Measurements from ENCODE around the gene CLDN11.

The CLDN11 gene

DNA sequence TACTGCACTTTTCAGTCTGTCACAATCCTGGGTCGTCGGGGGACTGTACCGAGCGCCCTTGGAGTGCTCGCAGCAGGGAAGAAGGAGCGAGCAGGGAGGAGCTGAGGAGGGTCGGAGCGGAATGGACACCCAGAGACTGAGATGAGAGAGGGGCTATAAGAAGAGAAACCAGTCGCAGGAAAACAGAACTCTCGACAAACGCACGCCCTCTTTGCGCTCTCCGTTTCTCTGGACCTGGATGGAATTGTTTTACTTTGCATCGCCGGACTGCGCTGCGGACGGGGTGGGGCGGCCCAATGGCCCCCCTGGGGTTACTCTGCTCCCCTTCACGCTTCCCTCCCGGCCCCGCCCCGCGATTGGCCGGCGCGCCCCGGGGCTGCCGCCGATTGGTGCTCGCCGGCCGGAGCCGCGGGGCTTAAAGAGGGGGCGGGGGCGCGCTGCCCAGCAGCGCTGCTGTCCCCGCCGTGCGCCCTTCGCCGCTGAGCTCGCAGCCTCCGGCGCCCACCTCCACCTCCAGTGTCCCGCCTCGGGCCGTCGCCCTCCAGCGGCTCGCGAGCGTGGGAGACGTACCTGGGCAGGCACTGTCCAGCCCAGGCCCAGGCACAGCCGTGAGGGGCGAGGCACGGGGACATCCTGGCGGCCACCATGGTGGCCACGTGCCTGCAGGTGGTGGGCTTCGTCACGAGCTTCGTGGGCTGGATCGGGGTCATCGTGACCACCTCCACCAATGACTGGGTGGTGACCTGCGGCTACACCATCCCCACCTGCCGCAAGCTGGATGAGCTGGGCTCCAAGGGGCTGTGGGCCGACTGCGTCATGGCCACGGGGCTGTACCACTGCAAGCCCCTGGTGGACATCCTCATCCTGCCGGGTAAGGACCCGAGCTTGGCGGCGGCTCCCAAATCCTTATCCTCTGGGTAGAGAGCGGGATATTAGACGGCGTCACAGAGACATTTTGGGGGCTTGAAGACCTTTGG is at the start of gene CLDN11:
Gene CLDN11, plus strand, starts transcription at position 447 of the 977 bp plus-strand sequence. Its CDS starts 199 bp downstream, at position 646.
- Mint-ChIP-seq H3K27me3 (peaks cover 58% of the 10 kb centered on the region), H3K4me3 (peak within 1 kb of the TSS; percentile 7), H3K9me3 (no peaks in the 10 kb centered on the region), H3K4me1 (ENCODE audit: low read depth) (peaks cover 11% of the 10 kb centered on the region), H3K27ac (no peak within 1 kb of the TSS), H3K36me3 (ENCODE audit: low read depth) (no peaks in the 10 kb centered on the region)
- intact Hi-C loops (cut with micrococcal nuclease): no loop called here

DNA sequence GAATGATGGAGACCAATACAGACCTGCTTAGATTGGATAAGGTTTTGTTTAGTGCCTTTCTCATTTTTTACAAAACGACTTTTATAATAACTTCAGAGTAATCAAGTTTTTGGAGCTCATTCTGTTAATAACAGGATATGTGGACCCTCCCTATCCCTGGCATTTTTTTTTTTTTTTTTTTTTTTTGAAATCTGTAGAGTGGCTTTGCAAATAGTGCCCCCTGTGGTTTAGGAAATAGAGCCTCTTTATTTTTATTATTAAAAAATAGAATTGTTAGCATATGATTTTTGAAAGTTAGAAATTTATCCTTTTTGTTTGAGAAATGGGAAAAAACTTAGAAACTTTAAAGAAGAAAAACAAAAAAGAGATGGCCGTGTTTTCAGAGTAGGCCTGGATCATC is 49.7 kb upstream of the CLDN11 start:
- Mint-ChIP-seq H3K27ac (no peak overlapping the region), H3K4me1 (ENCODE audit: low read depth) (peaks cover 22% of the 10 kb centered on the region), H3K4me3 (no peak overlapping the region), H3K9me3 (no peaks in the 10 kb centered on the region), H3K27me3 (no peaks in the 10 kb centered on the region), H3K36me3 (ENCODE audit: low read depth) (peaks cover 34% of the 10 kb centered on the region)
- intact Hi-C loops (cut with micrococcal nuclease): loop anchor here (5.0 kb wide), 1 partner anchor 57 kb away; no protein-coding TSS in a partner anchor

DNA sequence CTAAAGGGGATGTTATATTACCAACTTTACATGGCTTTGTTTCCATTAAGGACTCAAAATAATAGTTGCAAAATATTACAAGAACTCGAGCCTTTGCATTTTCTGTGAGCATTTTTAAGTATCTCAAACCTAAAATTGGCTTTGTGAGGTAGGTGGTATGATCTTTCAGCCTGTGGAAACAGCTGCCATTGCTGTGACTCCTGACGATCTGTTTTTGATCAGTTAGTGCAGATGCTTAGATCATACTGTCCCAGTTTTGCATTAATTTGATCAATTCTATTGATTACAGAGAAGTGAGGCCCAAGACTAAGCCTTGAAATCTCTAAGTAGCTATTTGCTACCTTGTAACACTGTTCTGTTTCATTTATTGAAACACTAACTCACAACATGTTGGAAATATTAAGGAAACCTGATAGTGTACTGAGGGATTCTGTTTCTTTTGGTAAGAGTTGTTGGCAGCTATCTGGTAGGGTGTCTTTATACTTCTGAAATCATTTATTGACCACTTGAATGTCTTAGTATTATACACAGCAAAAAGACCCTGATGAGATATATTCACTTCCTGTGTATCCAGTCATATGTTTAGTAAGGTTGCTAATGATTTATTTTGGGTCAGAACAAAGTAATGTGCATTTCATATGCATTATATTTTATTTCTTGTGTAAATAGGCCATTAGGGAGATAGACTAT is 46.3 kb upstream of the CLDN11 start:
- no peak overlapping the region for H3K27ac Mint-ChIP-seq
- H3K36me3 Mint-ChIP-seq (ENCODE audit: low read depth): peaks cover 21% of the 10 kb centered on the region
- H3K4me1 Mint-ChIP-seq (ENCODE audit: low read depth): peaks cover 15% of the 10 kb centered on the region

DNA sequence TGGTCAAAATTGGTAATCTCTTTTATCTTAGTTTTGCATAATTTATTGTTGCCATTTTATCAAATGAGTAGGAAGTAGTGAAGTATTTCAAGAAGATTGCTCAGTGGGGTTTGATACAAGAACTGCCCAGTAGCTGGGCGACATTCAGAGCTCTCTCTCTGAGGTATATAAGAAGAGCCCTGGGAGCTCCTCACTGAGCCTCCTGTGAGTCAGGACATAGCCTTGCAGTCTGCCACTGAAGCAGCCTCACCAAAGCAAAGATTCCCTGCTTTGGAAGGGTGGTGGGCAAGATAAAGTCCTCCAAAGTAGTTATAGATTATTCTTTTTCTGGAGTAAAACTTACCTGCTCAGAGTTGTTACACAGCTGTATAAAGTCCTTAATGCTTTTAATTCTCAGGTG is 35.1 kb upstream of the CLDN11 start:
- no peak overlapping the region for H3K27ac Mint-ChIP-seq
- peaks cover 91% of the 10 kb centered on the region for H3K36me3 Mint-ChIP-seq (ENCODE audit: low read depth)
- intact Hi-C loops (cut with micrococcal nuclease): no loop called here

More for the DNA sequence above, 46.3 kb upstream of the CLDN11 start:
- intact Hi-C loops (cut with micrococcal nuclease): no loop called here
- Mint-ChIP-seq H3K4me3 (no peak overlapping the region), H3K27me3 (no peaks in the 10 kb centered on the region), H3K9me3 (no peaks in the 10 kb centered on the region)

DNA sequence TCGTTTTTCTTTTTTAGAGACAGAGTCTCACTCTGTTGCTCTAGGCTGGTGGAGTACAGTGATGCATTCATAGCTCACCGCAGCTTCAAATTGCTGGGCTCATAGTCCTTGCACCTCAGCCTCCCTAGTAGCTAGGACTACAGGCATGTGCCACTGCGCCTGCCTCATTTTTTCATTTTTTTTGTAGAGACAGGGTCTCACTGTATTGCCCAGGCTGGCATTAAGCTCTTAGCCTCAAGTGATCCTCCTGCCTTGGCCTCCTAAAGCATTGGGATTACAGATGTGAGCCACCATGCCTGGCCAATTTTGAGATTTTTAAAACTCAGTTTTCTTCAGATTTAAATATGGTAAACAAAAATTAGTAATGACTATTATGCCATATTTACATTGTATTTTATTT is 32.2 kb upstream of the CLDN11 start:
- Mint-ChIP-seq H3K4me3 (no peak overlapping the region), H3K27ac (no peak overlapping the region), H3K27me3 (no peaks in the 10 kb centered on the region), H3K4me1 (ENCODE audit: low read depth) (peaks cover 8% of the 10 kb centered on the region), H3K36me3 (ENCODE audit: low read depth) (peaks cover 100% of the 10 kb centered on the region), H3K9me3 (no peaks in the 10 kb centered on the region)
- intact Hi-C loops (cut with micrococcal nuclease): no loop called here

More for the DNA sequence above, 35.1 kb upstream of the CLDN11 start:
- no peaks in the 10 kb centered on the region for H3K9me3 Mint-ChIP-seq
- H3K4me1 Mint-ChIP-seq (ENCODE audit: low read depth): peaks cover 6% of the 10 kb centered on the region
- H3K27me3 Mint-ChIP-seq: no peaks in the 10 kb centered on the region
- H3K4me3 Mint-ChIP-seq: no peak overlapping the region

DNA sequence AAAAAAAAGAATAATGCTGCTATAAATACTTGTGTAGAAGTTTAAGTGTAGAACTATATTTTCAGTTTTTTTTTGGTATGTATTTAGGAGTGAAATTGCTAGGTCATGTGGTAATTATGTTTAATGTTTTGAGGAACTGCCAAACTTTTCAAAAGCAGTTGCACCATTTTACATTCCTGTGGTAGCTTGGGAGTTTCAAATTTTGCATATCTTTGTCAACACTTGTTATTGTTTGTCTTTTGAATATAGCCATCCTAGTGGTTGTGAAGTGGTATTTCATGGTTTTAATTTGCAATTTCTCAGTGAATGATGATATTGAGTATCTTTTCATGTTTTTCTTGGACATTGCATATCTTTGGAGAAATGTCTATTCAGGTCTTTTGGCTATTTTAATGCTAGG is 30.7 kb upstream of the CLDN11 start:
- Mint-ChIP-seq H3K36me3 (ENCODE audit: low read depth) (peaks cover 99% of the 10 kb centered on the region), H3K9me3 (no peaks in the 10 kb centered on the region)

DNA sequence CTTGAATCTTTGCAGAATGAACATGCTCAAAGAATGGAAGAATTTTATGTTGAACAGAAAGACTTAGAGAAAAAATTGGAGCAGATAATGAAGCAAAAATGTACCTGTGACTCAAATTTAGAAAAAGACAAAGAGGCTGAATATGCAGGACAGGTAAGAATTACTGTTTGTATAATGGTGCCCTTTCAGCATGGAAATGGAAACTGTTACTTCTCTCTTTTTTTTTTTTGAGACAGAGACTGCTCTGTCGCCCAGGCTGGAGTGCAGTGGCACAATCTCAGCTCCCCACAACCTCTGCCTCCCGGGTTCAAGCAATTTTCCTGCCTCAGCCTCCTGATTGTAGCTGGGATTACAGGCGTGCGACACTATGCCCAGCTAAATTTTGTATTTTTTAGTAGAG is 27.6 kb upstream of the CLDN11 start:
- Mint-ChIP-seq H3K36me3 (ENCODE audit: low read depth) (peaks cover 69% of the 10 kb centered on the region), H3K4me1 (ENCODE audit: low read depth) (peaks cover 8% of the 10 kb centered on the region), H3K27me3 (no peaks in the 10 kb centered on the region), H3K4me3 (no peak overlapping the region), H3K27ac (peak overlapping the region; percentile 54), H3K9me3 (no peaks in the 10 kb centered on the region)
- intact Hi-C loops (cut with micrococcal nuclease): no loop called here

More for the DNA sequence above, 30.7 kb upstream of the CLDN11 start:
- no peaks in the 10 kb centered on the region for H3K27me3 Mint-ChIP-seq
- H3K4me3 Mint-ChIP-seq: no peak overlapping the region
- H3K4me1 Mint-ChIP-seq (ENCODE audit: low read depth): peaks cover 8% of the 10 kb centered on the region
- no peak overlapping the region for H3K27ac Mint-ChIP-seq
- intact Hi-C loops (cut with micrococcal nuclease): no loop called here

DNA sequence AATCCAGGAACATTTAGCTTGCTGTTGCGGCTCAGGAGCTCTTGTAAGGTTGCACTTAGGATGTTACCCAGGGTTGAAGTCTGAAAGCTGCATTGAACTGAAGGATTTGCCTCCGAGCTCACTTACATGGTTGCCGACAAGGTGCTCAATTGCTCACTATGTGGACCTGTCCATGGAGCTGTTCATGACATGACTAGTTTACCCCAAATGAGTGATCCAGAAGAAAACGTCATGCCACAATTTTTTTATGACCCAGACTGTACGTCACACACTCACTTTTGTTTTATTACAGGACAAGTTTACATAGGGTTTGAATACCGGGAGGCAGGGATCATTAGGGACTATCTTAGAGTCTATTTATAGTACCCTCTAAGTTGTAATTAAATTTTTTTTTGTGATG is 21.0 kb upstream of the CLDN11 start:
- H3K4me1 Mint-ChIP-seq (ENCODE audit: low read depth): peaks cover 5% of the 10 kb centered on the region
- intact Hi-C loops (cut with micrococcal nuclease): no loop called here
- no peaks in the 10 kb centered on the region for H3K27me3 Mint-ChIP-seq
- no peak overlapping the region for H3K4me3 Mint-ChIP-seq
- peaks cover 23% of the 10 kb centered on the region for H3K36me3 Mint-ChIP-seq (ENCODE audit: low read depth)
- no peaks in the 10 kb centered on the region for H3K9me3 Mint-ChIP-seq
- no peak overlapping the region for H3K27ac Mint-ChIP-seq

DNA sequence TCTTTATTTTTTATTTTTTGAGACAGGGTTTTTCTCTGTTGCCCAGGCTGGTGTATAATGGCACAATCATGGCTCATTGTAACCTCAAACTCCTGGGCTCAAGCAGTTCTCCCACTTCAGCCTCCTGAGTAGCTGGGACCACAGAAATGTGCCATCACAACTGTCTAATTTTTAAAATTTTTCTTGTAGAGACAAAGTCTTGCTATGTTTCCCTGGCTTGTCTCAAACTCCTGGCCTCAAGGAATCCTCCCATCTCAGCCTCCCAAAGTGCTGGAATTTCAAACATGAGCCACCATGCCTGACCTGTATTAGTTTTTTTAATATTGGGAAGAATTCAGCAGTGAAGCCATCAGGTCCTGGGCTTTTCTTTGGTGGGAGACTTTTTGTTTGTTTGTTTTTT is 13.6 kb upstream of the CLDN11 start:
- Mint-ChIP-seq H3K4me3 (no peak overlapping the region), H3K9me3 (no peaks in the 10 kb centered on the region), H3K4me1 (ENCODE audit: low read depth) (peaks cover 5% of the 10 kb centered on the region), H3K36me3 (ENCODE audit: low read depth) (no peaks in the 10 kb centered on the region), H3K27ac (no peak overlapping the region), H3K27me3 (no peaks in the 10 kb centered on the region)
- intact Hi-C loops (cut with micrococcal nuclease): no loop called here

DNA sequence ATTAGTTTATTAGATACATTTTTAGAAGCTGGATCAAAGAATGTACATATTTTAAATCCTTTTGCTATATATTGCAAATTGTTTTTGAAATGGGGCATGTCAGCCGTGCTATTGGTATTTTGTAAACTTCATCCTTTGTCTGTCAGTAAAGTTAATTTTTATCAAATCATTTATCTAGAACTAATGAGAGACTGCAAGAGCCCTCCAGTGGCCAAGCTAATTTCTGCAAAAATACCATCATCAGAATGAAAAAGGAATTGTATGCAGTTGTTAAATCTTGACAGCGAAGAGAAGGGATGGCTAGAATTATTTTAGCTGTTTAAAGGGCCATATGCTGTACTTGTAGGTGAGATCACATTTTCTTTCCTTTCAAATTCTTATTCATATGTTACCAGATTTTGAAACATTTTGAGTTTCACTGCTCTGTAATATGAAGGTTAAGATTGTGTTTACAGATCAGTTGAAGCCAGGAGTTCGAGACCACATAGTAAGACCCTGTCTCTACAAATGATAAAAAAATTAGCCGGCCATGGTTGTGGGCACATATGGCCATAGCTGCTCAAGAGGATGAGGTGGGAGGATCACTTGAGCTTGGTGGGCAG is 8.1 kb upstream of the CLDN11 start:
- Mint-ChIP-seq H3K36me3 (ENCODE audit: low read depth) (no peaks in the 10 kb centered on the region), H3K27me3 (peaks cover 6% of the 10 kb centered on the region), H3K9me3 (no peaks in the 10 kb centered on the region), H3K4me1 (ENCODE audit: low read depth) (no peaks in the 10 kb centered on the region), H3K4me3 (no peak overlapping the region), H3K27ac (no peak overlapping the region)
- intact Hi-C loops (cut with micrococcal nuclease): loop anchor here (2.0 kb wide), 1 partner anchor 100 kb away; no protein-coding TSS in a partner anchor

DNA sequence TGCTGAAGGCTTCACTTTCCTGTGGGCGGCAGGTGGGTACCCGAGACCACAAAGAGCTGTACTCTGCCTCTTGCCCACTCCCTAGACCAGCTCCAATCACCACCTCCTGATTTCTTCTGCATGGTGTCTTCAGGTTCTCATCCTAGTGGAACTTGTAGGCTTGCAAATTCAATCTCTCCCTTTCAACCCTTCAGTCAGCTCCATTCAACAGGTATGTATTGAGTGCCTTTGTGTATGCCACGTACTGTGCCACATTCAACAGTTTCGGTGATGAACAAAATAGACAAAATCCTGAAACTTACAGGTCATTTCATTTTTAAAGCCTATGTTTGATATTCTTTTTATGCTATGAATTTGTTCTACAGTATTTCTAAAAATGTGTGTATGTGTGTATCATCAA is 5.4 kb upstream of the CLDN11 start:
- Mint-ChIP-seq H3K9me3 (no peaks in the 10 kb centered on the region), H3K36me3 (ENCODE audit: low read depth) (no peaks in the 10 kb centered on the region), H3K4me1 (ENCODE audit: low read depth) (peaks cover 3% of the 10 kb centered on the region), H3K27me3 (peaks cover 28% of the 10 kb centered on the region), H3K4me3 (no peak overlapping the region), H3K27ac (no peak overlapping the region)
- intact Hi-C loops (cut with micrococcal nuclease): no loop called here

DNA sequence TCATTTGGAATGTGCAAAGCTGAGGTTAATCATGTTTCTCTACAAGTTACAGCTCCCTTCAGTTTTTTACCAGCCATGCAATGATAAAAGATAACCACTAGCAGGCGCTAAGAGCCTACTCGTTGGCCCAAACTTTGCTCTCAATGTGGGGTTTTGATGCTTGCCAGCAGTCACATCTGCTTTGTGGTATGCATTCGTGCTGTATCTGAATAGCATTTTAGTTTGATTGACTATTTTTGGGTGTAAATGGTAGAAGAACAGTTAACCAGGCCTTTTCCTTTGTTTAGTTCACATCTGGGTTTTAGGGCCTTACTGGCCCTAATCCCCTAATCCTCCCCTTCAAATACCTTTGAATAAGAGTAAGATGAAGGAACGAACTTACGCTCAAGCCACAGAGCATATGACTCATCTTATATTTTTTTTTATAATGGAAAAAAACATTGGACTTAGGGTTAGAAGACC is 4.4 kb upstream of the CLDN11 start:
- no peak overlapping the region for H3K27ac Mint-ChIP-seq
- no peaks in the 10 kb centered on the region for H3K36me3 Mint-ChIP-seq (ENCODE audit: low read depth)
- peaks cover 35% of the 10 kb centered on the region for H3K27me3 Mint-ChIP-seq
- no peak overlapping the region for H3K4me3 Mint-ChIP-seq
- no peaks in the 10 kb centered on the region for H3K9me3 Mint-ChIP-seq
- peaks cover 11% of the 10 kb centered on the region for H3K4me1 Mint-ChIP-seq (ENCODE audit: low read depth)
- intact Hi-C loops (cut with micrococcal nuclease): loop anchor here (1.0 kb wide), 2 partner anchors 276 to 398 kb away; no protein-coding TSS in a partner anchor

DNA sequence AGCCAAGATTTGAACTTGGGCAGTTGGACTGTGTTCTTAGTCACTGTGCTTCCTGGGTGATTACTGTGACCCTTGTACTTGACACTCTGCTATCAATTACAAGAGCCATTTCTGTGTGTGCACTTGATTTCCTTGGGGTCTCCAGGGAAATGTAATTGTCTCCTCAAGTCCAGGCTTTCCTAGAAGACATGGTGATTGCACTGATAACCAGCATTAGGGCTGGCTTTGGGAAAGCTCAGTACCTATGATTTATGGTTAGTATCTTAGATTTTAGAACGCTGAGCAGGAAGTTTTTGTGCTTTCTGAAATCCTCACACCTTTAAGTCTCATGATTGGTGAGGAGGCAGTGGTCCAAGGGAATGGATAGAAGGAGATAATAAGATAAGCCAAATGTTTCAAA is 1.6 kb upstream of the CLDN11 start:
- H3K36me3 Mint-ChIP-seq (ENCODE audit: low read depth): no peaks in the 10 kb centered on the region
- H3K4me3 Mint-ChIP-seq: no peak overlapping the region
- no peak overlapping the region for H3K27ac Mint-ChIP-seq
- H3K27me3 Mint-ChIP-seq: peaks cover 60% of the 10 kb centered on the region
- H3K4me1 Mint-ChIP-seq (ENCODE audit: low read depth): peaks cover 11% of the 10 kb centered on the region
- no peaks in the 10 kb centered on the region for H3K9me3 Mint-ChIP-seq
- intact Hi-C loops (cut with micrococcal nuclease): no loop called here
